ENCODE measurements around the gene GYPC.
"Not testable (repeated sequence)": the region's sequence is repeated elsewhere in the genome, so short reads cannot be mapped to it uniquely, and the experiment has no call there.

The GYPC gene

DNA sequence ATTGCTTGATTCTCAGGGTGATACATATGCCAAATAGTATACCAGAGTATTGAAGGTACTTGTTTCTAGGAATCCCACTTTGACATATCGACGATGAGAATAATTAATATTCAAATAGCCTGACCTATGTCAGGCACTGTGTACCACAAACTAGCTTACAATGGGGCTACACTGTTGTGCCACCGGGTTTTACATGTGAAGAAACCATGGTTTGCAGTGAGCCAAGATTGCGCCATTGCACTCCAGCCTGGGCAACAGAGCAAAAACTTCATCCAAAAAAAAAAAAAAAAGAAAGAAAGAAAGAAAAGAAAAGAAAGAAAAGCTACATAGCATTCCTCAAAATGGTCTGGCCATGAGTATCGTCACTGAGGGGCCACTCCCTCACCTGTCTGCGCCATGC is 25.5 kb downstream of the GYPC start:
- H3K27ac ChIP-seq = no peak overlapping the region
- TF ChIP-seq, protein P1, sequence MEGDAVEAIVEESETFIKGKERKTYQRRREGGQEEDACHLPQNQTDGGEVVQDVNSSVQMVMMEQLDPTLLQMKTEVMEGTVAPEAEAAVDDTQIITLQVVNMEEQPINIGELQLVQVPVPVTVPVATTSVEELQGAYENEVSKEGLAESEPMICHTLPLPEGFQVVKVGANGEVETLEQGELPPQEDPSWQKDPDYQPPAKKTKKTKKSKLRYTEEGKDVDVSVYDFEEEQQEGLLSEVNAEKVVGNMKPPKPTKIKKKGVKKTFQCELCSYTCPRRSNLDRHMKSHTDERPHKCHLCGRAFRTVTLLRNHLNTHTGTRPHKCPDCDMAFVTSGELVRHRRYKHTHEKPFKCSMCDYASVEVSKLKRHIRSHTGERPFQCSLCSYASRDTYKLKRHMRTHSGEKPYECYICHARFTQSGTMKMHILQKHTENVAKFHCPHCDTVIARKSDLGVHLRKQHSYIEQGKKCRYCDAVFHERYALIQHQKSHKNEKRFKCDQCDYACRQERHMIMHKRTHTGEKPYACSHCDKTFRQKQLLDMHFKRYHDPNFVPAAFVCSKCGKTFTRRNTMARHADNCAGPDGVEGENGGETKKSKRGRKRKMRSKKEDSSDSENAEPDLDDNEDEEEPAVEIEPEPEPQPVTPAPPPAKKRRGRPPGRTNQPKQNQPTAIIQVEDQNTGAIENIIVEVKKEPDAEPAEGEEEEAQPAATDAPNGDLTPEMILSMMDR (IDR thresholded peaks at IDR 0.05) = no peak

DNA sequence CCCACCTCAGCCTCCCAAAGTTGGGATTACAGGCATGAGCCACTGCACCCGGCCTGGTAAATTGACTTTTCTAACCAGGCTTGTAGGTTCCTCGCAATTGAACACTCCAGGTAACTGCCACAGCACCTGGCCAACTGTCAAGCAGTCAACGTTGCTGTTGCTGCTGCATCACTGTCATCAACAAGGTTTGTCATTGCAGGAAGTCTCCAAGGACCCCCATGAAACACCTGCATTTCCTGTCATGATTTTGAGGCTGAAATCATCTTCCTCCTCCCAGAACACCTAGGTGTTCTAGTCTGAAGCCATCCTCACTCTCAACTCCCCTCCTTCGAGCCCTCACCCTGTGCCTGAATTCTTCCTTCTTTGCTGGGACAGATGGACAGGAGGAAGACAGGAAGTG is 29.7 kb downstream of the GYPC start:
- TF ChIP-seq, protein P1 (IDR thresholded peaks at IDR 0.05) = no peak
- TF ChIP-seq ZFX (IDR thresholded peaks at IDR 0.05; ENCODE audit: borderline replicate concordance) = no peak
- no peak overlapping the region for H3K27ac ChIP-seq

DNA sequence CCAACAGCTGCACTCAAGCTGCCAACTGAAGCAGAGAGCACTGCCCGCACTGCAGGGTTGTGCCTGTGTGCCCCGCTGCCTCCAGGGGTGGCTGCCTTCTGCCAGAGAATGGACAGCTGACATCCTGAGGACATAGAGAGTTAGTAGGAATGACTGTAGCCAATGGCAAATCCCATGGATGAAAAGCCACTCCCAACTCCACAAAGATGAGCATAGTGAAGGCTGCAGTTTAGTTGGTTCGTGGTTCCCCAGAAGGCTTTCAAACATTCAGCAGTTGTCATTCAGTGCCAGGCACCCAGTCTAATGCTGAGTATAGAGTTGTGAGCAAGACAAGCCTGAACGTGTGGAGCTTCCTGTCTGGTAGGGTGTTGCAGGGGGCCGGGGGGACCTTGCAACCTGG is 30.3 kb downstream of the GYPC start:
- TF ChIP-seq ZFX (IDR thresholded peaks at IDR 0.05; ENCODE audit: borderline replicate concordance) = no peak
- TF ChIP-seq, protein P1 (IDR thresholded peaks at IDR 0.05) = no peak
- no peak overlapping the region for H3K27ac ChIP-seq

DNA sequence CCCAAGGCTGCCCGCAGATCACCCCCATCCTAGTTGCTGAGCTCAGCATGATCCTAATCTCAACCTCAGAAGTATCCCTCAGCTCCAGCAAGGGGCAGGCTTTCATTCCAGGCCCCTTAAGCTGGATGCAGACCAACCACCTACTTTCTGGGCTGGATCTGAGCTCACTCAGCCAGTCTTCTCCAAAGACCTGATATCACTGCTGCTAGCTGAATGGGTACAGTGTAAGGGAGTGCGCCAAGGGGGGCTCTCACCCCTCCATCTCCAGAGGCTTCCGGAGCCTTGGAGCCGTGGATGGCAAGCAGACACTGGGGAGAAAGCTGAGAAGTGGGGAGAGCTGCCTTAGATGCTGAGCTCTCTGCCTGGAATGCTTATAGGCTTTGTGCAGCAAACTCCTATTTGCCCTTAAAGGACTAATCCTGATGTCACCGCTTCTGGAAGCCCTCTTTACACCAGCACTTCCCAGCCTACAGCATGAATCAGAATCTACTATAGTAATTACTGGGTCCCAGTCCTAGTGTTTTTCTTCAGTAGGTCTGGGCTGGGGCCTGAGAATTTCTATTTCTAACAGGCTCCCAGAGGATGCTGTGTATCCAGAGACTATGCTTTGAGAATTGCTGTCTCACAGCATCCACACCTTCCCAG is 31.0 kb downstream of the GYPC start:
- no peak for TF ChIP-seq ZFX (IDR thresholded peaks at IDR 0.05; ENCODE audit: borderline replicate concordance)
- TF ChIP-seq, protein P1 (IDR thresholded peaks at IDR 0.05) = no peak

DNA sequence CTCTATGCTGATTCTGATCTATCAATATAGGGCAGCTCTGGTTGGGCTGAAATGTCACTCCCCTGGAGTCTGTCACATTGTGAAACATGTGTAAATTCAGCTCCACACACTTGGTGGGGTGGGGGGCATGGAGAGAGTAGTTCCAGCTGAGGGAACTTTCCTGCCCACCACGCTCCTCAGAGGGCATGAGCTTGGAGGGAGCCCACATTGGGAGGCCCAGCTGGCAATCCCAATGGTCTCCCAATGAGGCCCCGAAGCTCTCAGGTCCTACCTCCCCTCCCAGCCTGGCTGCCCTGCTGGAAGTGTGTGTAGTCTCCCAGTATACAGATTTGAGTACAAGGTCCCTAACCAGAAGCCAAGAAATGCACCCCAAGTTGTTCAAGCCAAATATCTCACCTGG is 31.5 kb downstream of the GYPC start:
- TF ChIP-seq ZFX (IDR thresholded peaks at IDR 0.05; ENCODE audit: borderline replicate concordance) = no peak
- TF ChIP-seq, protein P1 (IDR thresholded peaks at IDR 0.05) = no peak
- H3K27ac ChIP-seq = no peak overlapping the region

More for the DNA sequence above, 31.0 kb downstream of the GYPC start:
- no peak overlapping the region for H3K27ac ChIP-seq

DNA sequence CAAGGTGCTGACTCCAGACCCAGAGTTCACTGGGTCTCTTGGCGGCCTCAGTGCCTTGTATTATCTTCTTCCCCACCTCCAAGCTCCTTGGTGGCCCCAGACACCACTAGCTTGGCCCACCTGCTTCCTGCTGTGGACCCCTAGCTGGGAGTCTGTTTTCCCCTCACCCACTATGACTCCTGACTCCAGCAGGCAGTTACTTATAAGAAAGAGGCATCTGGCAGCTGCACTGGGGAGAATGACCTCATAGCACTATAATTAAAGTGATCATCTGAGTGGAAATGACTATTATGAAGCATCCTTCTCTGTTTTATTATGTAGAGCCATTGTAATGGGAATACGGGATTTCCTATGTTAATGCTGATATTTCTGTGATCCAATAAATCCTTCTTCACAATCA is 32.6 kb downstream of the GYPC start:
- H3K27ac ChIP-seq = not testable (repeated sequence)

DNA sequence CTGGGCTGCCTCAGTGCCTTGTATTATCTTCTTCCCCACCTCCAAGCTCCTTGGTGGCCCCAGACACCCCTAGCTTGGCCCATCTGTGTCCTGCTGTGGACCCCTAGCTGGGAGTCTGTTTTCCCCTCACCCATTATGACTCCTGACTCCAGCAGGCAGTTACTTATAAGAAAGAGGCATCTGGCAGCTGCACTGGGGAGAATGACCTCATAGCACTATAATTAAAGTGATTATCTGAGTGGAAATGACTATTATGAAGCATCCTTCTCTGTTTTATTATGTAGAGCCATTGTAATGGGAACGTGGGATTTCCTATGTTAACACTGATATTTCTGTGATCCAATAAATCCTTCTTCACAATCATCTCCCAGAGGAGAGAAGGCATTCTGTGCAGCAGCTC is 36.3 kb downstream of the GYPC start:
- H3K27ac ChIP-seq = not testable (repeated sequence)

DNA sequence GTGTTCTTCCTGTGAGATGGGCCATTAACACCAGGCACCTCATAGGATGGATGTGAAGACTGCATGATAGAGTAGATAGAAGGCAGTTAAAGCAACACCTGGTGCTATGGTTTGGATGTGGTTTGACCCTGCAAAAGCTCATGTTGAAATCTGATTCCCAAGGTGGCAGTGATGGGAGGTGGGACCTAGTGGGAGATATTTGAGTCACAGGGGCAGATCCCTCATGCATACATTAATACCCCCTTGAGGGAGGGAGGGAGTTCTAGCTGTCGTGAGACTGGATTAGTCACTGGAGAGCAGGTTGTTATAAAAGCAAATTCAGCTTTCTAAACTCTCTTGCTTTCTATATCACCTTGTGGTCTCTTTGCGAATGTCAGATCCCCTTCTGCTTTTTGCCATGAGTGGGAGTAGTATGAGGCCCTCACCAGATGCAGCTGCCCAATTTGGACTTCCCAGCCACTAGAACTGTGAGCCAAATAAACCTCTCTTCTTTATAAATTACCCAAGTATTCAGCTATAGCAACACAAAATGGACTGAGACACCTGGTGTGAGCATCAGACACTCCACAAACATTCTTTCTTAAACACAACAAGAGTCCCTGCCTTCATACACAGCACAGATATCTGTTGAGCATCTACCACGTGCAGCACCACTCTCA is 37.1 kb downstream of the GYPC start:
- not testable (repeated sequence) for H3K27ac ChIP-seq
